Measurements from ENCODE around the gene IKBIP.

The IKBIP gene

GRCh38 chr12:98575013-98575412, 69.6 kb downstream of the IKBIP start:
- DNase-seq, result no peak

Measured in T-helper 2 cell (primary cell).